ENCODE data around the gene CHCHD4.
"Not testable (repeated sequence)": the region's sequence is repeated elsewhere in the genome, so short reads cannot be mapped to it uniquely, and the experiment has no call there.

CHCHD4 gene

GRCh38 chr3:14119651-14120050, 5.0 kb downstream of the CHCHD4 start:
- no peak overlapping the region for H3K4me3 ChIP-seq (ENCODE audit: low read length)
- H3K36me3 ChIP-seq (ENCODE audit: control insufficient read depth, insufficient read depth, low read length), result no peaks in the 10 kb centered on the region; the same call in 1 of the 2 replicates
- H3K27me3 ChIP-seq (ENCODE audit: control insufficient read depth, insufficient read depth, low read length), result no peaks in the 10 kb centered on the region
- no peak overlapping the region for H3K27ac ChIP-seq (ENCODE audit: low read length)
- DNase-seq (ENCODE audit: low read depth, low spot score), result no peak
- no CpG with 5 or more reads among the region's 2 CpGs for WGBS (ENCODE audit: insufficient coverage, insufficient read length)
- no peaks in the 10 kb centered on the region for H3K9me3 ChIP-seq (ENCODE audit: control insufficient read depth, insufficient read depth, low read length)
- H3K4me1 ChIP-seq (ENCODE audit: control insufficient read depth, insufficient read depth, low read length), result peaks cover 1% of the 10 kb centered on the region; the same call in 1 of the 2 replicates

- no peak overlapping the region for H3K4me3 ChIP-seq (ENCODE audit: low read length)
- no peaks in the 10 kb centered on the region for H3K27me3 ChIP-seq (ENCODE audit: control insufficient read depth, insufficient read depth, low read length)
- DNase-seq (ENCODE audit: low read depth, low spot score), result no peak
- H3K36me3 ChIP-seq (ENCODE audit: control insufficient read depth, insufficient read depth, low read length), result peaks cover 4% of the 10 kb centered on the region; the same call in 1 of the 2 replicates
- H3K27ac ChIP-seq (ENCODE audit: low read length), result no peak overlapping the region
- WGBS (ENCODE audit: insufficient coverage, insufficient read length), result no CpG with 5 or more reads among the region's 13 CpGs
- H3K9me3 ChIP-seq (ENCODE audit: control insufficient read depth, insufficient read depth, low read length), result no peaks in the 10 kb centered on the region
- H3K4me1 ChIP-seq (ENCODE audit: control insufficient read depth, insufficient read depth, low read length), result peaks cover 1% of the 10 kb centered on the region; the same call in 1 of the 2 replicates
Observed at GRCh38 chr3:14118400-14119381, 6.0 kb downstream of the CHCHD4 start.

- Histone ChIP-seq H3K4me3 (ENCODE audit: low read length) (no peak overlapping the region), H3K27ac (ENCODE audit: low read length) (no peak overlapping the region), H3K4me1 (ENCODE audit: control insufficient read depth, insufficient read depth, low read length) (0 out of 2 replicates have a peak, but pooled peaks cover 1% of the 10 kb centered on the region), H3K36me3 (ENCODE audit: control insufficient read depth, insufficient read depth, low read length) (peaks cover 4% of the 10 kb centered on the region; the same call in 1 of the 2 replicates), H3K9me3 (ENCODE audit: control insufficient read depth, insufficient read depth, low read length) (no peaks in the 10 kb centered on the region), H3K27me3 (ENCODE audit: control insufficient read depth, insufficient read depth, low read length) (no peaks in the 10 kb centered on the region)
- WGBS (ENCODE audit: insufficient coverage, insufficient read length), result no CpG with 5 or more reads among the region's 10 CpGs
- DNase-seq (ENCODE audit: low read depth, low spot score), result no peak
Observed at GRCh38 chr3:14117468-14118399, 6.9 kb downstream of the CHCHD4 start.

- Histone ChIP-seq H3K27ac (ENCODE audit: low read length) (no peak overlapping the region), H3K36me3 (ENCODE audit: control insufficient read depth, insufficient read depth, low read length) (peaks cover 4% of the 10 kb centered on the region; the same call in 1 of the 2 replicates), H3K4me3 (ENCODE audit: low read length) (no peak overlapping the region), H3K4me1 (ENCODE audit: control insufficient read depth, insufficient read depth, low read length) (0 out of 2 replicates have a peak, but pooled peaks cover 1% of the 10 kb centered on the region), H3K27me3 (ENCODE audit: control insufficient read depth, insufficient read depth, low read length) (no peaks in the 10 kb centered on the region), H3K9me3 (ENCODE audit: control insufficient read depth, insufficient read depth, low read length) (no peaks in the 10 kb centered on the region)
- no peak for DNase-seq (ENCODE audit: low read depth, low spot score)
- WGBS (ENCODE audit: insufficient coverage, insufficient read length), result no CpG with 5 or more reads among the region's 7 CpGs
Observed at GRCh38 chr3:14113965-14114635, 10.6 kb downstream of the CHCHD4 start.

GRCh38 chr3:14110699-14111098, 14.0 kb downstream of the CHCHD4 start:
- peaks cover 4% of the 10 kb centered on the region; the same call in 1 of the 2 replicates for H3K36me3 ChIP-seq (ENCODE audit: control insufficient read depth, insufficient read depth, low read length)
- no peaks in the 10 kb centered on the region for H3K4me1 ChIP-seq (ENCODE audit: control insufficient read depth, insufficient read depth, low read length)
- DNase-seq (ENCODE audit: low read depth, low spot score), result no peak
- H3K9me3 ChIP-seq (ENCODE audit: control insufficient read depth, insufficient read depth, low read length), result no peaks in the 10 kb centered on the region
- no CpG with 5 or more reads among the region's 4 CpGs for WGBS (ENCODE audit: insufficient coverage, insufficient read length)
- H3K27me3 ChIP-seq (ENCODE audit: control insufficient read depth, insufficient read depth, low read length), result no peaks in the 10 kb centered on the region
- no peak overlapping the region for H3K4me3 ChIP-seq (ENCODE audit: low read length)
- no peak overlapping the region for H3K27ac ChIP-seq (ENCODE audit: low read length)

GRCh38 chr3:14109821-14110220, 14.8 kb downstream of the CHCHD4 start:
- H3K9me3 ChIP-seq (ENCODE audit: control insufficient read depth, insufficient read depth, low read length); H3K4me1 ChIP-seq (ENCODE audit: control insufficient read depth, insufficient read depth, low read length); H3K27me3 ChIP-seq (ENCODE audit: control insufficient read depth, insufficient read depth, low read length); DNase-seq (ENCODE audit: low read depth, low spot score); H3K27ac ChIP-seq (ENCODE audit: low read length); H3K4me3 ChIP-seq (ENCODE audit: low read length); H3K36me3 ChIP-seq (ENCODE audit: control insufficient read depth, insufficient read depth, low read length): not testable (repeated sequence)
- no CpG with 5 or more reads among the region's 5 CpGs for WGBS (ENCODE audit: insufficient coverage, insufficient read length)

GRCh38 chr3:14097616-14098391, 26.9 kb downstream of the CHCHD4 start:
- Histone ChIP-seq H3K27me3 (ENCODE audit: control insufficient read depth, insufficient read depth, low read length) (no peaks in the 10 kb centered on the region), H3K4me3 (ENCODE audit: low read length) (no peak overlapping the region), H3K9me3 (ENCODE audit: control insufficient read depth, insufficient read depth, low read length) (no peaks in the 10 kb centered on the region), H3K27ac (ENCODE audit: low read length) (no peak overlapping the region), H3K4me1 (ENCODE audit: control insufficient read depth, insufficient read depth, low read length) (no peaks in the 10 kb centered on the region), H3K36me3 (ENCODE audit: control insufficient read depth, insufficient read depth, low read length) (no peaks in the 10 kb centered on the region)
- no CpG with 5 or more reads among the region's 5 CpGs for WGBS (ENCODE audit: insufficient coverage, insufficient read length)
- no peak for DNase-seq (ENCODE audit: low read depth, low spot score)

- no peaks in the 10 kb centered on the region for H3K27me3 ChIP-seq (ENCODE audit: control insufficient read depth, insufficient read depth, low read length)
- no peaks in the 10 kb centered on the region; the same call in 1 of the 2 replicates for H3K4me1 ChIP-seq (ENCODE audit: control insufficient read depth, insufficient read depth, low read length)
- DNase-seq (ENCODE audit: low read depth, low spot score), result no peak
- H3K27ac ChIP-seq (ENCODE audit: low read length), result no peak overlapping the region
- H3K36me3 ChIP-seq (ENCODE audit: control insufficient read depth, insufficient read depth, low read length), result no peaks in the 10 kb centered on the region
- H3K4me3 ChIP-seq (ENCODE audit: low read length), result no peak overlapping the region
- no peaks in the 10 kb centered on the region for H3K9me3 ChIP-seq (ENCODE audit: control insufficient read depth, insufficient read depth, low read length)
- no CpG with 5 or more reads among the region's 3 CpGs for WGBS (ENCODE audit: insufficient coverage, insufficient read length)
Observed at GRCh38 chr3:14096742-14097141, 27.9 kb downstream of the CHCHD4 start.

GRCh38 chr3:14093831-14094230, 30.8 kb downstream of the CHCHD4 start:
- H3K4me3 ChIP-seq (ENCODE audit: low read length), result no peak overlapping the region
- H3K9me3 ChIP-seq (ENCODE audit: control insufficient read depth, insufficient read depth, low read length), result no peaks in the 10 kb centered on the region
- no peaks in the 10 kb centered on the region; the same call in 1 of the 2 replicates for H3K4me1 ChIP-seq (ENCODE audit: control insufficient read depth, insufficient read depth, low read length)
- no peak overlapping the region for H3K27ac ChIP-seq (ENCODE audit: low read length)
- H3K27me3 ChIP-seq (ENCODE audit: control insufficient read depth, insufficient read depth, low read length), result no peaks in the 10 kb centered on the region
- no peak for DNase-seq (ENCODE audit: low read depth, low spot score)
- no peaks in the 10 kb centered on the region for H3K36me3 ChIP-seq (ENCODE audit: control insufficient read depth, insufficient read depth, low read length)
